Bronchial epithelial cell (primary cell): ENCODE results near the gene TEX28. TPM values are rescaled to one million over a fixed set of nuclear protein-coding genes. Genes with fewer than 3 reads are reported as not detected.
A peak's percentile ranks its signal among the peaks of the same experiment; 100 is the strongest.
"Not testable (repeated sequence)": the region's sequence is repeated elsewhere in the genome, so short reads cannot be mapped to it uniquely, and the experiment has no call there.

Experiments used
- DNase-seq: peaks from one replicate; pipeline ENCODE4 v3.0.0-alpha.2; 2010; ENCODE audit warnings: low read depth
- FAIRE-seq: peaks from 2 replicates; lab custom pipeline; 2011; peaks lifted over from hg19 to GRCh38; lab: Jason Lieb, UNC
- H3K27me3 ChIP-seq: 2 replicates; pipeline ENCODE4 v1.5.1; 2011; ENCODE audit warnings: low read length; ENCODE audit not compliant: control insufficient read depth, insufficient read depth
- H3K36me3 ChIP-seq: 2 replicates; pipeline ENCODE4 v1.5.1; 2011; ENCODE audit warnings: low read length; ENCODE audit not compliant: control insufficient read depth, insufficient read depth
- H3K4me3 ChIP-seq: 2 replicates; pipeline ENCODE4 v1.5.1; 2011; ENCODE audit warnings: mild to moderate bottlenecking, low read depth, low read length, control low read depth
- CTCF ChIP-seq: IDR thresholded peaks from 2 replicates; pipeline ENCODE4 v1.5.1; 2011; ENCODE audit warnings: mild to moderate bottlenecking, moderate library complexity, low read length, control low read depth, inconsistent platforms; ENCODE audit not compliant: insufficient read depth, severe bottlenecking
- total RNA-seq: library from RNA; depleted of rRNA; stranded (reverse); fragments of >200 nt; gene quantifications from 2 replicates; pipeline ENCODE4 v1.2.1, GENCODE V29; 2014

Gene TEX28
- total RNA-seq: not detected in 2 replicates

GRCh38 chrX:154294791-154295574 is at the start of gene TEX28:
TEX28 (minus strand) TSS chrX:154295124; CDS start chrX:154292117, 3,007 bp downstream.
- Histone ChIP-seq H3K27me3 (no peaks in the 10 kb centered on the region), H3K36me3 (no peaks in the 10 kb centered on the region), H3K4me3 (no peak within 1 kb of the TSS)
- TF ChIP-seq CTCF: no peak
- FAIRE-seq (no peak), DNase-seq (no peak)

- FAIRE-seq: not testable (repeated sequence)
These were observed 48.7 kb upstream of the TEX28 start for GRCh38 chrX:154343620-154344019.

GRCh38 chrX:154343063-154343462 is 48.1 kb upstream of the TEX28 start:
- not testable (repeated sequence) for DNase-seq, H3K4me3 ChIP-seq, H3K27me3 ChIP-seq, H3K36me3 ChIP-seq
- FAIRE-seq: peak; percentile 18

More at GRCh38 chrX:154343620-154344019, 48.7 kb upstream of the TEX28 start:
- not testable (repeated sequence) for H3K27me3 ChIP-seq, DNase-seq, H3K36me3 ChIP-seq, H3K4me3 ChIP-seq

GRCh38 chrX:154341399-154342298 is 46.7 kb upstream of the TEX28 start:
- H3K36me3 ChIP-seq, H3K27me3 ChIP-seq, H3K4me3 ChIP-seq, FAIRE-seq, DNase-seq: not testable (repeated sequence)

GRCh38 chrX:154334496-154334895 is 39.6 kb upstream of the TEX28 start:
- H3K4me3 ChIP-seq: no peak overlapping the region
- no peaks in the 10 kb centered on the region for H3K27me3 ChIP-seq
- TF ChIP-seq CTCF: no peak
- no peak for FAIRE-seq
- H3K36me3 ChIP-seq: no peaks in the 10 kb centered on the region
- no peak for DNase-seq

GRCh38 chrX:154333837-154334271 is 38.9 kb upstream of the TEX28 start:
- DNase-seq: no peak
- H3K4me3 ChIP-seq: no peak overlapping the region
- H3K36me3 ChIP-seq: no peaks in the 10 kb centered on the region
- TF ChIP-seq CTCF: no peak
- no peaks in the 10 kb centered on the region for H3K27me3 ChIP-seq
- no peak for FAIRE-seq

- TF ChIP-seq CTCF: no peak
- Histone ChIP-seq H3K27me3 (no peaks in the 10 kb centered on the region), H3K36me3 (no peaks in the 10 kb centered on the region), H3K4me3 (no peak overlapping the region)
- DNase-seq (no peak), FAIRE-seq (no peak)
These were observed 38.2 kb upstream of the TEX28 start for GRCh38 chrX:154333116-154333515.
